Stimulated activated CD4-positive, alpha-beta T cell treated with anti-CD3 and anti-CD28 coated beads, Interleukin-4, amount 100 ng/mL, for 1 hour (primary cell): Measurements from ENCODE around the gene HBA2.
"Not testable (repeated sequence)": the region's sequence is repeated elsewhere in the genome, so short reads cannot be mapped to it uniquely, and the experiment has no call there.

Source experiments
- DNase-seq: peaks from one replicate; pipeline ENCODE4 v3.0.0-alpha.2; 2020

The HBA2 gene

DNA sequence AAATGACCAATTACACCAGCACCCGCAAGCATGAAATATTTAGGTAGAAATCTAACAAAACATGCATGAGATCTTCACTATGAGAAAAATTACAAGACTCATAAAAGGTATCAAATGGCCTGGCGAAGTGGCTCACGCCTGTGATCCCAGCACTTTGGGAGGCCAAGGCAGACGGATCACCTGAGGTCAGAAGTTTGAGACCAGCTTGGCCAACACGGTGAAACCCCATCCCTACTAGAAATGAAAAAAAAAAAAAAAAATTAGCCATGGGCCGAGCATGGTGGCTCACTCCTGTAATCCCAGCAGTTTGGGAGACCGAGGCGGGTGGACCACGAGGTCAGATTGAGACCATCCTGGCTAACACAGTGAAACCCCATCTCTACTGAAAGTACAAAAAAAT, 31.4 kb downstream of the HBA2 start:
- not testable (repeated sequence) for DNase-seq

DNA sequence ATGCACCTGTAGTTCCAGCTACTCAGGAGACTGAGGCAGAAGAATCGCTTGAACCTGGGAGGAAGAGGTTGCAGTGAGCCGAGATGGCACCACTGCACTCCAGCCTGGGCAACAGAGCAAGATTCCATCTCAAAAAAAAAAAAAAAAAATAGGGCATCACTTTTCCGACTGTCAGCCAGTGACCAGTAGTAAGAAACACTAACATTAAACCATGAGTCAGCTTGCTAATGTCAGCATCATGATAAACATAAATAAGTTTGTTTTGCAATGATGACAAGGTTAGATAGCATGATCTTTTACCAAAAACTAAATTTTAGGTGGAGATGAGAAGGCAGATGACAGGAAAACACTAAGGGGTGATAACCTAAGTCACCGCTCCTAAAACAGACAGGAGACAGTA, 36.7 kb downstream of the HBA2 start:
- DNase-seq: not testable (repeated sequence)

DNA sequence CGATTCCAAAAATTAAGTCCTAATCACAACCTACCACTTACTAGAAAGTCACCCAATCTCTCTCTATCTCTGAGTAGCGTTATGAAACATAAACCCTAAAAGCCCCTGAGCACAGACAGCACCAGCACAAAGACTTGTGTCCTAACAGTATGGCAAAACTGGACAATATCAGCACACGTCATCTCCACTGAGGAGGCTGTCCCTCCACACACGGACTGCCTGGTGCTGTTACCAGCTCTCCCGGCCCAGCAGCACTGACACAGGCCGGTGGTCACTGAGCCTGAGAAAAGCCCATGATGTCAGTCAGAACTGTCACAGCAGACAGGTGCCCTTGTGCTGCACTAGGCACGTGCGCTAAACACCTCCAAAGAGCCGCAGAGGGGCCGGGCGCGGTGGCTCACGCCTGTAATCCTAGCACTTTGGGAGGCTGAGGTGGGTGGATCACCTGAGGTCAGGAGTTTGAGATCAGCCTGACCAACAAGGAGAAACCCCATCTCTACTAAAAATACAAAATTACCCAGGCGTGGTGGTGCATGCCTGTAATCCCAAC, 39.0 kb downstream of the HBA2 start:
- DNase-seq: not testable (repeated sequence)

DNA sequence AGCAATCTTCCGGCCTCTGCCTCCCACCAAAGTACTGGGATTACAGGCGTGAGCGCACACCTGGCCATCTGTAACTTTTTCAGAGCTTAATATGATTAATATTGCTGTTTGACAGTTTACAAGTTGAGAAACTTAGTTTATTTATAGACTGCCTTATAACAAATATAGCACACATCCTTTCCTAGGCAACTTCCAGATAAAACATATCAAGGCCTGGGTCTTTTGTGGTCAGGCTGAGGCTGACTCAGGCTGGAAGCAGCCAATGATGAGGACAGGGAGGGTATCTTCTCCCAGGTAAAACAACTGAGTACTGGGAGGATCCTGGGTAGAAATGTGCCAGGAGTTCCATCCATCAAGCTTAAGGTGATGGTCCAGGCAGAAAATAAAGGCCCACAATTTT, 40.3 kb downstream of the HBA2 start:
- DNase-seq: no peak

DNA sequence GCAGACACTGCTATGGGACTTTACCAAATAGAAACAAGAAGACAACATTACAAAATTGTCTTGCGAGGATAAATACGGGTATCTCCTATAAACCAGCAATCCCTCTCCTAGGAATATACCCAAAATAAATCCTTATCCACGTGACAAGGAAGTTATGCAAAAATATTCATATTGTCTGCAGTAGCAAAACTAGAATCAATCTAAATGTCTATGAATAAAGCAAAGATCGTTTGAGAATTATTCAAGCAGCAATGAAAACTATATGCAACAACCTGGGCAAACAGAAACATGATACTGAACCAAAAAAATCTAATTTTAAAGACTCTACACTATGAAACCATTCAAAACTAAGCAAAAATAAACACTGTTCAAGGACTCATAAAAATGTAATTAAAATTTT, 47.3 kb downstream of the HBA2 start:
- no peak for DNase-seq
